ENCODE data around the gene SLC15A1.

DNA sequence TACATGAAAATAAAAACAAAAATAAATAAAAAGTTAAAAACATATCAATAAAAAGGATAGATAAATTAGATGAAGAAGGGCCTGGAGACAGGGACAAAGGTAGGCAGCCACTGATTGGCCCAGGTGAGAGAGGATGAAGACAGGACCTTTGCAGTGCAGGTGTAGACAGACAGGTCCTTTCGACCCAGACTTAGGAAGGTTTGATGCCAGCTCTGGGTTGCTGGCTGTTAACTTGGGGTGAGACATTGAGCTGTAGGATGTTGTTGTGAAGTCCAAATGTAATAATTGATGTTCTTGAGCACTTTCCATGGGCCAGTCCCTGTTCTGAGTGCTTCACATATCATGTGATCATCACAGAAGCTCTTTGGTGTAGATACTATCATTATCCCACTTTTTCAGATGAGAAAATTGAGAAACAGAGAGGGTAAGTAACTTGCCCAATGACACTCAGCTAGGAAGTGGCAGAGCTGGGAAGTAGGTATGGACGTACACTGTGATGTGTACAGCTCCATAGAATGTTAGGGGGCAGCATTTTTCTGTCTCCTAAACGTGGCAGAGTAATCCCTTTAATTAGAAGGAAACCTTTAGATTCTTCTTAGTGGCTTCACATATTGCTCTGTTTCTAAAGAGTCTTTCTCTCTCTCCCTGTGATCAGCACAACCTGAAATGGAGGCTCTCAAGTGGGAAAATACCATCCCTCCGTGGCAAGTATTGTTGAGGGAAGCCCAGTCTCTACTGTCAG, 99.6 kb downstream of the SLC15A1 start:
- no peak for TF ChIP-seq CTCF (IDR thresholded peaks at IDR 0.05 in 4 of 5, conservative IDR thresholded peaks at IDR 0.05 in 1 of 5)
- no peak for TF ChIP-seq POLR2A (IDR thresholded peaks at IDR 0.05)

Measured in gastrocnemius medialis (tissue), 4 donors.